Smooth muscle cell (in vitro differentiated cells): Measurements from ENCODE around the gene NOTUM. TPM values are rescaled to one million over a fixed set of nuclear protein-coding genes. Genes with fewer than 3 reads are reported as not detected.

Source experiments
- DNase-seq: peaks from one replicate; lab custom pipeline; 2025; ENCODE audit not compliant: unreplicated experiment; lab: John Stamatoyannopoulos, UW
- H2AFZ ChIP-seq: fragments of 200-600 bp; sonication (generic); 2 replicates; pipeline ENCODE4 v1.6.0; 2016; ENCODE audit warnings: antibody characterized with exemption, low read depth, mild to moderate bottlenecking
- H3F3A ChIP-seq: fragments of 200-600 bp; sonication (generic); 2 replicates; pipeline ENCODE4 v1.6.0; 2017; ENCODE audit warnings: antibody characterized with exemption, low read depth
- H3K27ac ChIP-seq: fragments of 200-600 bp; sonication (generic); 2 replicates; pipeline ENCODE4 v1.5.1; 2016; ENCODE audit warnings: low read depth, mild to moderate bottlenecking
- H3K27me3 ChIP-seq: fragments of 200-600 bp; sonication (generic); 2 replicates; pipeline ENCODE4 v1.6.1; 2016; ENCODE audit warnings: low read depth, mild to moderate bottlenecking
- H3K36me3 ChIP-seq: fragments of 200-600 bp; sonication (generic); 2 replicates; pipeline ENCODE4 v1.5.1; 2016; ENCODE audit warnings: low read depth
- H3K4me1 ChIP-seq: fragments of 200-600 bp; sonication (generic); 2 replicates; pipeline ENCODE4 v1.5.1; 2016; ENCODE audit warnings: low read depth
- H3K4me2 ChIP-seq: fragments of 200-600 bp; sonication (generic); 2 replicates; pipeline ENCODE4 v1.6.0; 2016; ENCODE audit warnings: mild to moderate bottlenecking
- H3K4me3 ChIP-seq: fragments of 200-600 bp; sonication (generic); 2 replicates; pipeline ENCODE4 v1.5.1; 2016; ENCODE audit warnings: mild to moderate bottlenecking
- H3K79me2 ChIP-seq: fragments of 200-600 bp; sonication (generic); 2 replicates; pipeline ENCODE4 v1.6.0; 2016; ENCODE audit warnings: low read depth, mild to moderate bottlenecking
- H3K9ac ChIP-seq: fragments of 200-600 bp; sonication (generic); 2 replicates; pipeline ENCODE4 v1.6.0; 2016; ENCODE audit warnings: low read depth
- H3K9me3 ChIP-seq: fragments of 200-600 bp; sonication (generic); replicated peaks from 2 replicates; pipeline ENCODE4 v1.5.1; 2016; ENCODE audit warnings: low read depth
- H4K20me1 ChIP-seq: fragments of 200-600 bp; sonication (generic); 2 replicates; pipeline ENCODE4 v1.6.0; 2016; ENCODE audit warnings: low read depth
- WGBS: methylation state at CpG from one replicate; pipeline ENCODE4 v1.1.7; 2016; ENCODE audit warnings: low lambda C conversion rate; 5-methylcytosine and 5-hydroxymethylcytosine counted together
- polyA plus RNA-seq: library from polyadenylated mRNA; unstranded; fragments of >200 nt; fragmentation: Nextera tagmentation; extraction: Ambion mirVana; gene quantifications from 2 replicates; pipeline ENCODE4 v1.2.1, GENCODE V29; 2016
- total RNA-seq: library from RNA; depleted of rRNA; stranded (reverse); fragments of >200 nt; gene quantifications from 2 replicates; pipeline ENCODE4 v1.2.3, GENCODE V29; 2014
- TF ChIP-seq, protein P1 (sequence below): fragments of 200-600 bp; sonication (generic); IDR thresholded peaks from 2 replicates; pipeline ENCODE4 v1.5.1; 2017; ENCODE audit warnings: borderline replicate concordance, mild to moderate bottlenecking, antibody characterized with exemption; ENCODE audit not compliant: insufficient read depth, poor library complexity, severe bottlenecking

Gene NOTUM
- total and polyA plus RNA-seq, 2 experiments from 2014 or later: 0.90 to 2.9 TPM

- no peak overlapping the region for H3K27ac ChIP-seq
- H4K20me1 ChIP-seq: no peaks in the 10 kb centered on the region
- no peaks in the 10 kb centered on the region for H3K27me3 ChIP-seq
- H3K4me1 ChIP-seq: peaks cover 6% of the 10 kb centered on the region
- H3K9ac ChIP-seq: no peak overlapping the region
- no peaks in the 10 kb centered on the region for H3K79me2 ChIP-seq
- H3K9me3 ChIP-seq: no peaks in the 10 kb centered on the region
- H3K4me3 ChIP-seq: no peak overlapping the region
- peaks cover 7% of the 10 kb centered on the region for H3F3A ChIP-seq
- no peaks in the 10 kb centered on the region for H3K36me3 ChIP-seq
- no peak overlapping the region for H3K4me2 ChIP-seq
- TF ChIP-seq, protein P1, sequence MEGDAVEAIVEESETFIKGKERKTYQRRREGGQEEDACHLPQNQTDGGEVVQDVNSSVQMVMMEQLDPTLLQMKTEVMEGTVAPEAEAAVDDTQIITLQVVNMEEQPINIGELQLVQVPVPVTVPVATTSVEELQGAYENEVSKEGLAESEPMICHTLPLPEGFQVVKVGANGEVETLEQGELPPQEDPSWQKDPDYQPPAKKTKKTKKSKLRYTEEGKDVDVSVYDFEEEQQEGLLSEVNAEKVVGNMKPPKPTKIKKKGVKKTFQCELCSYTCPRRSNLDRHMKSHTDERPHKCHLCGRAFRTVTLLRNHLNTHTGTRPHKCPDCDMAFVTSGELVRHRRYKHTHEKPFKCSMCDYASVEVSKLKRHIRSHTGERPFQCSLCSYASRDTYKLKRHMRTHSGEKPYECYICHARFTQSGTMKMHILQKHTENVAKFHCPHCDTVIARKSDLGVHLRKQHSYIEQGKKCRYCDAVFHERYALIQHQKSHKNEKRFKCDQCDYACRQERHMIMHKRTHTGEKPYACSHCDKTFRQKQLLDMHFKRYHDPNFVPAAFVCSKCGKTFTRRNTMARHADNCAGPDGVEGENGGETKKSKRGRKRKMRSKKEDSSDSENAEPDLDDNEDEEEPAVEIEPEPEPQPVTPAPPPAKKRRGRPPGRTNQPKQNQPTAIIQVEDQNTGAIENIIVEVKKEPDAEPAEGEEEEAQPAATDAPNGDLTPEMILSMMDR: no peak
- no peak for DNase-seq
- no peak overlapping the region for H2AFZ ChIP-seq
- WGBS: 96% methylated on average over 30 of the region's 30 CpGs
Observed at GRCh38 chr17:82007495-82008257, 46.7 kb upstream of the NOTUM start.

GRCh38 chr17:82007228-82007494 lies 46.2 kb upstream of the NOTUM start:
- WGBS: 88% methylated on average over 6 of the region's 6 CpGs
- peaks cover 12% of the 10 kb centered on the region for H3F3A ChIP-seq

GRCh38 chr17:82006468-82007227 lies 45.7 kb upstream of the NOTUM start:
- no peak overlapping the region for H2AFZ ChIP-seq
- no peak overlapping the region for H3K9ac ChIP-seq
- no peaks in the 10 kb centered on the region for H3K9me3 ChIP-seq
- H3K79me2 ChIP-seq: no peaks in the 10 kb centered on the region
- H3K4me2 ChIP-seq: no peak overlapping the region
- peaks cover 12% of the 10 kb centered on the region for H3F3A ChIP-seq
- H3K27me3 ChIP-seq: no peaks in the 10 kb centered on the region
- H3K4me3 ChIP-seq: no peak overlapping the region
- no peak overlapping the region for H3K27ac ChIP-seq
- DNase-seq: no peak
- WGBS: 77% methylated on average over 24 of the region's 24 CpGs
- H3K4me1 ChIP-seq: peaks cover 6% of the 10 kb centered on the region
- no peaks in the 10 kb centered on the region for H4K20me1 ChIP-seq
- TF ChIP-seq, protein P1: no peak
- H3K36me3 ChIP-seq: no peaks in the 10 kb centered on the region

More at GRCh38 chr17:82007228-82007494, 46.2 kb upstream of the NOTUM start:
- TF ChIP-seq, protein P1: no peak
- DNase-seq: no peak
- Histone ChIP-seq H4K20me1 (no peaks in the 10 kb centered on the region), H2AFZ (no peak overlapping the region), H3K4me2 (no peak overlapping the region), H3K27me3 (no peaks in the 10 kb centered on the region), H3K79me2 (no peaks in the 10 kb centered on the region), H3K36me3 (no peaks in the 10 kb centered on the region), H3K9ac (no peak overlapping the region), H3K27ac (no peak overlapping the region), H3K9me3 (no peaks in the 10 kb centered on the region), H3K4me3 (no peak overlapping the region), H3K4me1 (peaks cover 6% of the 10 kb centered on the region)
